MM.1S (cell line): ENCODE data around the gene PLA2G2E.

Source experiments
- DNase-seq: peaks from one replicate; pipeline ENCODE4 v3.0.0-alpha.2; 2015
- H2AFZ ChIP-seq: fragments of 300-600 bp; sonication (generic); 2 replicates; pipeline ENCODE4 v1.6.0; 2016; ENCODE audit warnings: antibody characterized with exemption, low read length
- H3F3A ChIP-seq: fragments of 300-600 bp; sonication (generic); 2 replicates; pipeline ENCODE4 v1.6.1; 2016; ENCODE audit warnings: mild to moderate bottlenecking, antibody characterized with exemption, low read length, moderate library complexity, mixed read lengths; ENCODE audit not compliant: insufficient read depth
- H3K27ac ChIP-seq: fragments of 300-600 bp; sonication (generic); 2 replicates; pipeline ENCODE4 v1.5.1; 2016; ENCODE audit warnings: mild to moderate bottlenecking, low read length
- H3K27me3 ChIP-seq: fragments of 300-600 bp; sonication (generic); replicated peaks from 2 replicates; pipeline ENCODE4 v1.6.0; 2016; ENCODE audit warnings: low read length; ENCODE audit not compliant: insufficient read depth
- H3K36me3 ChIP-seq: fragments of 300-600 bp; sonication (generic); replicated peaks from 2 replicates; pipeline ENCODE4 v1.6.1; 2016; ENCODE audit warnings: mild to moderate bottlenecking, low read length, mixed read lengths; ENCODE audit not compliant: insufficient read depth
- H3K4me1 ChIP-seq: fragments of 300-600 bp; sonication (generic); 2 replicates; pipeline ENCODE4 v1.6.1; 2016; ENCODE audit warnings: low read length, mixed read lengths
- H3K4me2 ChIP-seq: fragments of 300-600 bp; sonication (generic); 2 replicates; pipeline ENCODE4 v1.6.0; 2016; ENCODE audit warnings: low read depth, low read length
- H3K4me3 ChIP-seq: fragments of 300-600 bp; sonication (generic); 2 replicates; pipeline ENCODE4 v1.5.1; 2016; ENCODE audit warnings: low read length, mixed read lengths
- H3K79me2 ChIP-seq: fragments of 300-600 bp; sonication (generic); 2 replicates; pipeline ENCODE4 v1.6.1; 2016; ENCODE audit warnings: mixed run types, low read length, mixed read lengths
- H3K9ac ChIP-seq: fragments of 300-600 bp; sonication (generic); 2 replicates; pipeline ENCODE4 v1.6.1; 2016; ENCODE audit warnings: low read length, mixed read lengths
- H3K9me2 ChIP-seq: fragments of 300-600 bp; sonication (generic); replicated peaks from 2 replicates; pipeline ENCODE4 v1.6.1; 2016; ENCODE audit warnings: mild to moderate bottlenecking, low read length, mixed read lengths; ENCODE audit not compliant: insufficient read depth
- H3K9me3 ChIP-seq: fragments of 300-600 bp; sonication (generic); replicated peaks from 2 replicates; pipeline ENCODE4 v1.6.1; 2016; ENCODE audit warnings: mild to moderate bottlenecking, low read length, mixed read lengths; ENCODE audit not compliant: insufficient read depth
- H4K20me1 ChIP-seq: fragments of 300-600 bp; sonication (generic); 2 replicates; pipeline ENCODE4 v1.6.1; 2016; ENCODE audit warnings: mild to moderate bottlenecking, low read length, moderate library complexity, mixed read lengths; ENCODE audit not compliant: insufficient read depth
- EZH2 ChIP-seq: fragments of 300-600 bp; sonication (generic); optimal IDR thresholded peaks from 2 replicates; pipeline ENCODE3; 2017; ENCODE audit warnings: low read depth, mild to moderate bottlenecking, antibody characterized with exemption, low read length, mixed read lengths
- EZH2phosphoT487 ChIP-seq: fragments of 300-600 bp; sonication (generic); IDR thresholded peaks from 2 replicates; pipeline ENCODE4 v1.6.1; 2018; ENCODE audit warnings: antibody characterized with exemption, low read length
- TF ChIP-seq, protein P1 (sequence below): fragments of 300-600 bp; sonication (generic); IDR thresholded peaks from 2 replicates; pipeline ENCODE4 v1.5.1; 2016; ENCODE audit warnings: antibody characterized with exemption, low read length, mixed read lengths

The PLA2G2E gene

DNA sequence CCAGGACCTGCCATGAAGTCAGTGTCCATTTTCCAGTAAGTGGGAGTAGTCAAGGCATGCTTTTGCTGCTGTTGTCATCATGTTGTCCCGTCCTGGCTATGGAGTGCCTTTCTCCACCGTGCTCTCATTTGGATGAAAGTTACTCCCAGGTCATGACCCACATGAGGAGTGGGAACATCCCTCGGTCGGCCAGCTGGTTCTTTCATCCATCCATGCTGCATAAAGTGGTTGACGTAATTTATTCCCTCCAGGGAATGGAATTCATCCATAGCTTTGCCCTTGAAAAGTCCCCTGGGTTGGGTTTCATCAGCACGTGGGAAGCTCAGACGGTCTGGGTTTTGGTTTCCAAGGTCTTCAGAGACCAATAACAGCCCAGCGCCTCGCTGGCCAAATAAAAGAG lies 44.4 kb upstream of the PLA2G2E start:
- no peak for DNase-seq
- no peak for TF ChIP-seq EZH2phosphoT487
- TF ChIP-seq, protein P1, sequence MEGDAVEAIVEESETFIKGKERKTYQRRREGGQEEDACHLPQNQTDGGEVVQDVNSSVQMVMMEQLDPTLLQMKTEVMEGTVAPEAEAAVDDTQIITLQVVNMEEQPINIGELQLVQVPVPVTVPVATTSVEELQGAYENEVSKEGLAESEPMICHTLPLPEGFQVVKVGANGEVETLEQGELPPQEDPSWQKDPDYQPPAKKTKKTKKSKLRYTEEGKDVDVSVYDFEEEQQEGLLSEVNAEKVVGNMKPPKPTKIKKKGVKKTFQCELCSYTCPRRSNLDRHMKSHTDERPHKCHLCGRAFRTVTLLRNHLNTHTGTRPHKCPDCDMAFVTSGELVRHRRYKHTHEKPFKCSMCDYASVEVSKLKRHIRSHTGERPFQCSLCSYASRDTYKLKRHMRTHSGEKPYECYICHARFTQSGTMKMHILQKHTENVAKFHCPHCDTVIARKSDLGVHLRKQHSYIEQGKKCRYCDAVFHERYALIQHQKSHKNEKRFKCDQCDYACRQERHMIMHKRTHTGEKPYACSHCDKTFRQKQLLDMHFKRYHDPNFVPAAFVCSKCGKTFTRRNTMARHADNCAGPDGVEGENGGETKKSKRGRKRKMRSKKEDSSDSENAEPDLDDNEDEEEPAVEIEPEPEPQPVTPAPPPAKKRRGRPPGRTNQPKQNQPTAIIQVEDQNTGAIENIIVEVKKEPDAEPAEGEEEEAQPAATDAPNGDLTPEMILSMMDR: no peak
- no peak for TF ChIP-seq EZH2
- Histone ChIP-seq H3K27ac (no peak overlapping the region), H3K27me3 (peaks cover 86% of the 10 kb centered on the region), H3K4me2 (no peak overlapping the region), H2AFZ (no peak overlapping the region), H3F3A (no peaks in the 10 kb centered on the region), H3K36me3 (no peaks in the 10 kb centered on the region), H3K9me2 (no peaks in the 10 kb centered on the region), H3K9ac (no peak overlapping the region), H4K20me1 (peaks cover 4% of the 10 kb centered on the region; the same call in 1 of the 2 replicates), H3K4me3 (no peak overlapping the region), H3K4me1 (no peaks in the 10 kb centered on the region), H3K79me2 (no peaks in the 10 kb centered on the region), H3K9me3 (no peaks in the 10 kb centered on the region)

GRCh38 chr1:19964542-19964941 lies 41.1 kb upstream of the PLA2G2E start:
- no peak overlapping the region for H3K4me3 ChIP-seq
- H3K36me3 ChIP-seq: no peaks in the 10 kb centered on the region
- no peak for DNase-seq
- no peak overlapping the region for H3K4me2 ChIP-seq
- peaks cover 4% of the 10 kb centered on the region; the same call in 1 of the 2 replicates for H4K20me1 ChIP-seq
- H3K9ac ChIP-seq: no peak overlapping the region
- H3F3A ChIP-seq: no peaks in the 10 kb centered on the region
- H3K27ac ChIP-seq: no peak overlapping the region
- no peak overlapping the region for H2AFZ ChIP-seq
- H3K9me3 ChIP-seq: no peaks in the 10 kb centered on the region
- no peaks in the 10 kb centered on the region for H3K9me2 ChIP-seq
- H3K79me2 ChIP-seq: no peaks in the 10 kb centered on the region
- peaks cover 75% of the 10 kb centered on the region for H3K27me3 ChIP-seq
- H3K4me1 ChIP-seq: no peaks in the 10 kb centered on the region
- no peak for TF ChIP-seq EZH2phosphoT487
- TF ChIP-seq, protein P1: no peak

DNA sequence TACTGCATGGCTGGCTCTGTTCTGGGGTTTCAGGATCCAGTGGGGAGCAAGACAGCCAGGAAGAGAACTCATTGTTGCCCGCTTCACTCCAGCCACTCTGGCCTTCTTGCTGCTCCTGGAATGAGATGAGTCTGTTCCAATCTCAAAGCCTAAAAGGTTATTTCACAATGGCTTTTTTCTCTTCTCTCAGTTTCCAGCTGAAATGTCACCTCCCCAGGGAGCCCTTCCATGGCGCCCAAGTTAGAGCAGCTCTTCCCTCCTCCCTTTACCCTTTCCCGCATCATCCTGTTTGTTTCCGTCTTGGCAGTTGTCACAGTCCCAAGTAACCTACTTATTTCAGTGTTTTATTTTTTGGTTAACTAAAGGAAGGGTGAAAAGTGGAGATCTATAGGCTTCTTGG lies 40.2 kb upstream of the PLA2G2E start:
- DNase-seq: no peak
- Histone ChIP-seq H3F3A (no peaks in the 10 kb centered on the region), H4K20me1 (peaks cover 4% of the 10 kb centered on the region; the same call in 1 of the 2 replicates), H3K9me3 (no peaks in the 10 kb centered on the region), H3K4me3 (no peak overlapping the region), H2AFZ (no peak overlapping the region), H3K9me2 (no peaks in the 10 kb centered on the region), H3K4me1 (no peaks in the 10 kb centered on the region), H3K27me3 (peaks cover 71% of the 10 kb centered on the region), H3K9ac (no peak overlapping the region), H3K79me2 (no peaks in the 10 kb centered on the region), H3K27ac (no peak overlapping the region), H3K4me2 (no peak overlapping the region), H3K36me3 (no peaks in the 10 kb centered on the region)
- TF ChIP-seq EZH2: no peak
- no peak for TF ChIP-seq EZH2phosphoT487
- TF ChIP-seq, protein P1: no peak

- TF ChIP-seq EZH2phosphoT487 (no peak), EZH2 (no peak)
- TF ChIP-seq, protein P1: no peak
- Histone ChIP-seq H2AFZ (no peak overlapping the region), H3K36me3 (no peaks in the 10 kb centered on the region), H3K9me3 (no peaks in the 10 kb centered on the region), H3F3A (no peaks in the 10 kb centered on the region), H4K20me1 (no peaks in the 10 kb centered on the region), H3K9ac (no peak overlapping the region), H3K79me2 (no peaks in the 10 kb centered on the region), H3K27me3 (peaks cover 73% of the 10 kb centered on the region), H3K4me3 (no peak overlapping the region), H3K4me2 (no peak overlapping the region), H3K27ac (no peak overlapping the region), H3K9me2 (no peaks in the 10 kb centered on the region), H3K4me1 (no peaks in the 10 kb centered on the region)
- no peak for DNase-seq
These were observed 37.2 kb upstream of the PLA2G2E start for GRCh38 chr1:19960591-19960990.
